Epithelial cell of esophagus (primary cell): Measurements from ENCODE around the gene LYPD6B.

Experiments used
- DNase-seq: peaks from one replicate; pipeline ENCODE4 v3.0.0; 2010; ENCODE audit warnings: low read depth
- H3K4me3 ChIP-seq: 2 replicates; pipeline ENCODE4 v1.5.1; 2011; ENCODE audit warnings: mild to moderate bottlenecking, low read length, control low read depth
- TF ChIP-seq, protein P1 (sequence below): IDR thresholded peaks from 2 replicates; pipeline ENCODE4 v1.5.1; 2011; ENCODE audit warnings: low read depth, mild to moderate bottlenecking, low read length, control low read depth, inconsistent platforms; ENCODE audit not compliant: insufficient read depth; ENCODE audit errors: missing control alignments

The LYPD6B gene

GRCh38 chr2:149103081-149103620 is 64.7 kb downstream of the LYPD6B start:
- no peak overlapping the region for H3K4me3 ChIP-seq
- no peak for DNase-seq
- TF ChIP-seq, protein P1, sequence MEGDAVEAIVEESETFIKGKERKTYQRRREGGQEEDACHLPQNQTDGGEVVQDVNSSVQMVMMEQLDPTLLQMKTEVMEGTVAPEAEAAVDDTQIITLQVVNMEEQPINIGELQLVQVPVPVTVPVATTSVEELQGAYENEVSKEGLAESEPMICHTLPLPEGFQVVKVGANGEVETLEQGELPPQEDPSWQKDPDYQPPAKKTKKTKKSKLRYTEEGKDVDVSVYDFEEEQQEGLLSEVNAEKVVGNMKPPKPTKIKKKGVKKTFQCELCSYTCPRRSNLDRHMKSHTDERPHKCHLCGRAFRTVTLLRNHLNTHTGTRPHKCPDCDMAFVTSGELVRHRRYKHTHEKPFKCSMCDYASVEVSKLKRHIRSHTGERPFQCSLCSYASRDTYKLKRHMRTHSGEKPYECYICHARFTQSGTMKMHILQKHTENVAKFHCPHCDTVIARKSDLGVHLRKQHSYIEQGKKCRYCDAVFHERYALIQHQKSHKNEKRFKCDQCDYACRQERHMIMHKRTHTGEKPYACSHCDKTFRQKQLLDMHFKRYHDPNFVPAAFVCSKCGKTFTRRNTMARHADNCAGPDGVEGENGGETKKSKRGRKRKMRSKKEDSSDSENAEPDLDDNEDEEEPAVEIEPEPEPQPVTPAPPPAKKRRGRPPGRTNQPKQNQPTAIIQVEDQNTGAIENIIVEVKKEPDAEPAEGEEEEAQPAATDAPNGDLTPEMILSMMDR, result no peak

DNA sequence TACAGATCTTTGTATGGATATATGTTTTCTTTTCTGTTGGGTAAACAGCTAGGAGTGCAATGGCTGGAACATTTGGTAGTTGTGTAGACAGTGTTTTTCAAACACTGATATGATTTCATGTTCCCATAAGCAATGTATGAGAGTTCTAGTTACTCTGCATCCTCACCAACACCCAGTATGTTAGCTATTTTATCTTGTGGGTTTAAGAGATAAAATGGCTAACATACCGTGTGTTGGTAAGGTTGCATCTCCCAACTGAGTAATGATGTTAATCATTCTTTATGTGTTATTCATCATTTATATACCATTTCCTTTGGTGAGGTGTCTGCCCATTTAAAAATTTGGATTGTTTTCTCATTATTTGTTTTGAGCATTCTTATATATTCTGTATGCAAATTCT is 65.7 kb downstream of the LYPD6B start:
- H3K4me3 ChIP-seq, result no peak overlapping the region
- TF ChIP-seq, protein P1, result no peak
- peak; percentile 13 for DNase-seq

DNA sequence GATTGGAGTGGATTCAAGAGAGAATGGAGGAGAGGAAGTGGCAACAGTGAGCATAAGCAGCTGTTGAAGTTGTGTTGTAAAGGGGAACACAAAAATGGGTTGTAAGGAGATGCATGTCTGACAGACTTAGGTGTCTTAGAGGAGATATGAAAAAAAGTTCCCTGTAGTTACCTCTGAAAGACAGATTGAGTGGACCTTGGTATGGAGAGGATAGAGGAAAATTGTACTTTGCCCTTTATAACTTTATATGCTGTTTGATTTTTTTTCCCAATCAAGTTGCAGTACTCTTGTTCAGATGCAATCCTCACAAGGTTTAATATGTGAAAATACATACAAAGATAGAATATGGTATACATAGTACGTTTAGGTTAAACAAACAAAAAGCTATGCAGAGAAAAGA is 73.6 kb downstream of the LYPD6B start:
- TF ChIP-seq, protein P1, result no peak
- H3K4me3 ChIP-seq, result no peak overlapping the region
- no peak for DNase-seq

DNA sequence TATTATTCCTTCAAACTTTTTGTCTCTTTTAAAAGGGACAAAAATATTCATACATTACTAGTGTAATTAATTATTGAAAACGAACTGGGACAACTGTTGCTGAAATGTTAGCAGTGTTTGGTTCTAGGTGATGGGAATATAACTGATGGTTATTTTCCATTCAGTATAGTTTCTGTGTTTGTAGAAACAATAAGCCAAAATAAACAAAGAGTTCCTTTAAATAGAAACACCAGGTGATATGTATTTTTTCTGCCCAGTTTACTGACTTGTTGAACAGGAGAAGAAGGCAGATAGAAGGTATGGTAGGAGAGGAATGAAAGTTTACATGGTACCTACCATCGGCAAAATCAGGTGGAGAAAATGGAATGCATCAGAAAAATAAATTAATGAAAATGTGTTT is 74.2 kb downstream of the LYPD6B start:
- no peak overlapping the region for H3K4me3 ChIP-seq
- TF ChIP-seq, protein P1, result no peak
- DNase-seq, result no peak

- TF ChIP-seq, protein P1, result no peak
- no peak for DNase-seq
- H3K4me3 ChIP-seq, result no peak overlapping the region
These were observed 77.3 kb downstream of the LYPD6B start for GRCh38 chr2:149115781-149116180.

- DNase-seq, result no peak
- TF ChIP-seq, protein P1, result no peak
- H3K4me3 ChIP-seq, result no peak overlapping the region
These were observed 80.9 kb downstream of the LYPD6B start for GRCh38 chr2:149119368-149119767.

DNA sequence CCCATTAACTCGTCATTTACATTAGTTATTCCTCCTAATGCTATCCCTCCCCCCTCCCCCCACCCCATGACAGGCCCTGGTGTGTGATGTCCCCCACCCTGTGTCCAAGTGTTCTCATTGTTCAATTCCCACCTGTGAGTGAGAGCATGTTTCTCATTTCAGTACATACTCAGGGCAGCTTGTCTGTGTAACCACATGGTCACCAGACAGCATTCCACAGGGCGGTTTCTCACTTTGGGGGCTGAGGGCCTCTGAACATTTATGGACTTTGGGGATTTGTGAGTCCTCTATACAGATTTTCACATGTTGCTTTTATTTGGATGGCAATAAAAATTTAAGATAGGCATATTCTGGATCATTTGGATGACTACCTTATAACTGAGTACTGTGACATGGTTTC is 84.0 kb downstream of the LYPD6B start:
- DNase-seq, result no peak
- TF ChIP-seq, protein P1, result no peak
- H3K4me3 ChIP-seq, result no peak overlapping the region
